A549 (cell line): ENCODE results near the gene TMIGD3. TPM values are rescaled to one million over a fixed set of nuclear protein-coding genes. Genes with fewer than 3 reads are reported as not detected.

Experiments
- ATAC-seq, 2 experiments: fragments of 200-7000 bp in 1 of 2; fragments of >200 bp in 1 of 2; cut with Nextera tagmentation in 1 of 2; cut with Tn5 transposase in 1 of 2; 3 replicates each; pipeline versions ENCODE4 v1.8.0 to v1.9.1; 2018 to 2020; ENCODE audit warnings: mild to moderate bottlenecking in 1 of 2, moderate library complexity in 1 of 2
- CTCF ChIA-PET: fragments of 300-600 bp; sonication (Branson Sonifier 250); formaldehyde crosslinking; extraction: SDS; loops from one replicate; lab custom pipeline; 2021; ENCODE audit warnings: antibody characterized with exemption, inconsistent platforms; lab: Yijun Ruan, JAX
- POLR2A ChIA-PET: fragments of 350-600 bp; formaldehyde crosslinking; extraction: SDS; loops from one replicate; lab custom pipeline; 2021; ENCODE audit warnings: antibody characterized with exemption, inconsistent platforms; lab: Yijun Ruan, JAX
- DNase-seq, 2 experiments: peaks; one replicate each; pipeline versions ENCODE4 v3.0.0 to v3.0.0-alpha.2; 2011 to 2016; ENCODE audit warnings: low read depth in 1 of 2, low spot score in 1 of 2
- FAIRE-seq: peaks from 2 replicates; lab custom pipeline; 2011; peaks lifted over from hg19 to GRCh38; lab: Jason Lieb, UNC
- H3K27ac ChIP-seq, 2 experiments: fragments of >200 bp; sonication (Bioruptor Twin); formaldehyde crosslinking; 3 replicates each; pipeline ENCODE4 v1.5.1; 2016 to 2017
- H3K4me1 ChIP-seq: fragments of >200 bp; sonication (Bioruptor Twin); formaldehyde crosslinking; 3 replicates; pipeline ENCODE4 v1.6.1; 2016
- H3K4me2 ChIP-seq: fragments of >200 bp; sonication (Bioruptor Twin); formaldehyde crosslinking; 3 replicates; pipeline ENCODE4 v1.6.1; 2016
- H3K4me3 ChIP-seq: fragments of >200 bp; sonication (Bioruptor Twin); formaldehyde crosslinking; 3 replicates; pipeline ENCODE4 v1.5.1; 2016
- H3K9me3 ChIP-seq: fragments of >200 bp; sonication (Bioruptor Twin); formaldehyde crosslinking; 3 replicates; pipeline ENCODE4 v1.6.1; 2016
- BHLHE40 ChIP-seq: IDR thresholded peaks from 2 replicates; pipeline ENCODE4 v1.6.1; 2012; ENCODE audit warnings: low read depth, low read length, inconsistent platforms
- CBX2 ChIP-seq: fragments of 200-600 bp; sonication (generic); IDR thresholded peaks from 2 replicates; pipeline ENCODE4 v1.6.1; 2016; ENCODE audit warnings: low read depth, mild to moderate bottlenecking, borderline replicate concordance
- EP300 ChIP-seq, 2 experiments: fragments of >200 bp; sonication (Bioruptor Twin); formaldehyde crosslinking; IDR thresholded peaks; 2 replicates in 1 of 2; 3 replicates in 1 of 2; pipeline ENCODE4 v1.6.1; 2016 to 2017
- ESRRA ChIP-seq: fragments of 150-350 bp; IDR thresholded peaks from 2 replicates; pipeline ENCODE4 v1.6.1; 2014; ENCODE audit warnings: mild to moderate bottlenecking, low read length, borderline replicate concordance
- FOSB ChIP-seq: fragments of 250-450 bp; sonication (Bioruptor Pico); IDR thresholded peaks from 2 replicates; pipeline ENCODE4 v1.5.0; 2020; ENCODE audit warnings: mild to moderate bottlenecking, moderate library complexity
- FOSL2 ChIP-seq, 2 experiments: fragments of 450-650 bp in 1 of 2; fragments of >200 bp in 1 of 2; sonication (Bioruptor Twin) in 1 of 2; formaldehyde crosslinking; IDR thresholded peaks; 2 replicates each; pipeline versions ENCODE4 v1.5.0 to v1.6.1; 2016 to 2020; ENCODE audit warnings: mild to moderate bottlenecking in 1 of 2, moderate library complexity in 1 of 2
- GATA3 ChIP-seq: IDR thresholded peaks from 2 replicates; pipeline ENCODE4 v1.6.1; 2012; ENCODE audit warnings: borderline replicate concordance
- HEYL ChIP-seq: fragments of 250-450 bp; sonication (Bioruptor Pico); IDR thresholded peaks from 2 replicates; pipeline ENCODE4 v1.8.0; 2021; ENCODE audit warnings: mild to moderate bottlenecking, moderate library complexity
- HOXA7 ChIP-seq: fragments of 250-450 bp; sonication (Bioruptor Pico); IDR thresholded peaks from 2 replicates; pipeline ENCODE4 v1.5.0; 2020; ENCODE audit warnings: mild to moderate bottlenecking, moderate library complexity
- JUN ChIP-seq, 2 experiments: fragments of >200 bp; sonication (Bioruptor Twin); formaldehyde crosslinking; IDR thresholded peaks; 2 replicates in 1 of 2; 3 replicates in 1 of 2; pipeline ENCODE4 v1.6.1; 2016 to 2017
- KDM5A ChIP-seq: fragments of 200-600 bp; sonication (generic); IDR thresholded peaks from 2 replicates; pipeline ENCODE4 v1.6.1; 2016; ENCODE audit warnings: antibody characterized with exemption, mild to moderate bottlenecking
- MAFK ChIP-seq: fragments of 450-650 bp; IDR thresholded peaks from 2 replicates; pipeline ENCODE4 v1.6.1; 2014; ENCODE audit not compliant: partially characterized antibody
- NFE2L2 ChIP-seq: fragments of 150-350 bp; conservative IDR thresholded peaks from 2 replicates; pipeline ENCODE4 v1.6.1; 2014; ENCODE audit warnings: low read length
- NPAS2 ChIP-seq: fragments of 250-450 bp; sonication (Bioruptor Pico); IDR thresholded peaks from 2 replicates; pipeline ENCODE4 v1.8.0; 2022; ENCODE audit warnings: mild to moderate bottlenecking, moderate library complexity, borderline replicate concordance
- POLR2AphosphoS2 ChIP-seq: conservative IDR thresholded peaks from 2 replicates; pipeline ENCODE4 v1.6.1; 2012; ENCODE audit warnings: low read length, improper control_type of control experiment, inconsistent platforms
- RAD21 ChIP-seq, 2 experiments: fragments of >200 bp in 1 of 2; sonication (Bioruptor Twin) in 1 of 2; formaldehyde crosslinking in 1 of 2; IDR thresholded peaks in 1 of 2; conservative IDR thresholded peaks in 1 of 2; 2 replicates in 1 of 2; 3 replicates in 1 of 2; pipeline ENCODE4 v1.6.1; 2012 to 2018; ENCODE audit warnings: inconsistent platforms in 1 of 2
- RARB ChIP-seq: fragments of 250-450 bp; sonication (Bioruptor Pico); IDR thresholded peaks from 2 replicates; pipeline ENCODE4 v1.8.0; 2021; ENCODE audit warnings: mild to moderate bottlenecking, moderate library complexity
- RNF2 ChIP-seq: fragments of 200-600 bp; sonication (generic); IDR thresholded peaks from 2 replicates; pipeline ENCODE4 v1.6.1; 2016; ENCODE audit warnings: low read depth, mild to moderate bottlenecking, antibody characterized with exemption, moderate library complexity, borderline replicate concordance
- SMC3 ChIP-seq: fragments of >200 bp; sonication (Bioruptor Twin); formaldehyde crosslinking; IDR thresholded peaks from 3 replicates; pipeline ENCODE4 v1.6.1; 2018; ENCODE audit warnings: inconsistent platforms
- TFCP2L1 ChIP-seq: fragments of 250-450 bp; sonication (Bioruptor Pico); IDR thresholded peaks from 2 replicates; pipeline ENCODE4 v1.5.0; 2021; ENCODE audit warnings: mild to moderate bottlenecking
- TP53 ChIP-seq: fragments of 250-450 bp; sonication (Bioruptor Pico); IDR thresholded peaks from 2 replicates; pipeline ENCODE4 v1.5.0; 2021; ENCODE audit warnings: mild to moderate bottlenecking, moderate library complexity
- WGBS: methylation state at CpG from one replicate; pipeline ENCODE4 v1.1.6; 2017; ENCODE audit errors: missing lambda C conversion rate; 5-methylcytosine and 5-hydroxymethylcytosine counted together
- polyA plus RNA-seq, 4 experiments: library from polyadenylated mRNA; depleted of rRNA in 3 of 4; stranded (reverse); fragments of >200 nt; fragmentation: RNase III in 1 of 4; extraction: RNeasy Plus Mini Kit Qiagen cat#74134 plus additional on column Dnase treatment in 1 of 4; gene quantifications; 2 replicates in 3 of 4; 3 replicates in 1 of 4; pipeline ENCODE4 v1.2.3, GENCODE V29; 2011 to 2017
- TF ChIP-seq, protein P1 (sequence below): IDR thresholded peaks from 2 replicates; pipeline ENCODE4 v1.6.1; 2012; ENCODE audit warnings: low read depth, borderline replicate concordance
- TF ChIP-seq, protein P2 (sequence below): fragments of >200 bp; sonication (Bioruptor Twin); formaldehyde crosslinking; IDR thresholded peaks from 3 replicates; pipeline ENCODE4 v1.6.1; 2016
- TF ChIP-seq, protein P3 (sequence below): fragments of 200-600 bp; sonication (generic); IDR thresholded peaks from 2 replicates; pipeline ENCODE4 v1.6.1; 2016; ENCODE audit warnings: antibody characterized with exemption, mild to moderate bottlenecking, moderate library complexity
- TF ChIP-seq, protein P4 (sequence below): fragments of 250-450 bp; sonication (Bioruptor Pico); IDR thresholded peaks from 2 replicates; pipeline ENCODE4 v1.5.0; 2021; ENCODE audit warnings: mild to moderate bottlenecking, moderate library complexity, borderline replicate concordance

The TMIGD3 gene
- polyA plus RNA-seq, 2 of the 4 experiments (the other 2 are of a cell fraction), result not detected

DNA sequence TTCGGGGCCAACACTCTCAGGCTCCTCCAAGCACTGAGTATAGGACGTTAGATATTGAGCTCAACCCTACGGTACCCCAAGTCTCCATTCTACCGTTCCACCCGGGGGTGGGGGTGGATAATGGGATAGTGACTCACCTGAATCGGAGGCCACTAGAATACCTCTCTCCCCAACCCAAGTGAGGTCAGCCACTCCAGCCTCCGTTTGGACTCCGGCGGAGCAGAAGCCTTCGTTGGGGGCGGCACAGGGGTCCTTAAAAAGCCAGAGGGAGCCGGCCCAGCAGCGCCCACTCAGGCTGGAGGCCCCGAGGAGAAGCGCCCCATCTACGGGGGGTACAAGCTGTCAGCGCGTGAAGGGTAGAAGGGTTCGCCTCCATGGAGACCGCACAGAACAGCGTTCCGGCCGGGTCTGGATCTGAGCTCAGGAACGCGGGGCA is 54.9 kb downstream of the TMIGD3 start:
- H3K4me2 ChIP-seq, result peak overlapping the region; percentile 92
- peak overlapping the region; percentile 88 for H3K4me3 ChIP-seq
- H3K4me1 ChIP-seq, result peaks cover 23% of the 10 kb centered on the region
- H3K9me3 ChIP-seq, result no peaks in the 10 kb centered on the region
- FAIRE-seq, result no peak
- peak in 1 of 2 experiments; percentile 19 for DNase-seq
- CTCF ChIA-PET, result interaction anchor here (1.5 kb wide), 1 partner anchor 10 kb away, joined by 6 read pairs; no protein-coding TSS in a partner anchor
- WGBS, result 2% methylated on average over 16 of the region's 25 CpGs
- H3K27ac ChIP-seq, result peak overlapping the region; percentile 90 to 96
- peak; percentile 17 to 32; a peak in 5 of 6 replicates for ATAC-seq
- TF ChIP-seq TP53 (no peak), GATA3 (no peak), HEYL (CRISPR knock-in tag) (no peak), TFCP2L1 (CRISPR knock-in tag) (no peak), FOSB (CRISPR knock-in tag) (no peak), KDM5A (no peak), POLR2AphosphoS2 (no peak), HOXA7 (no peak), SMC3 (no peak), JUN (IDR thresholded peaks at IDR 0.05) (no peak), RARB (no peak), ESRRA (no peak), NPAS2 (CRISPR knock-in tag) (no peak), MAFK (no peak), RNF2 (no peak), CBX2 (no peak), BHLHE40 (no peak), FOSL2 (IDR thresholded peaks at IDR 0.05) (no peak), FOSL2 (CRISPR knock-in tag; IDR thresholded peaks at IDR 0.05) (no peak)
- TF ChIP-seq, protein P1, sequence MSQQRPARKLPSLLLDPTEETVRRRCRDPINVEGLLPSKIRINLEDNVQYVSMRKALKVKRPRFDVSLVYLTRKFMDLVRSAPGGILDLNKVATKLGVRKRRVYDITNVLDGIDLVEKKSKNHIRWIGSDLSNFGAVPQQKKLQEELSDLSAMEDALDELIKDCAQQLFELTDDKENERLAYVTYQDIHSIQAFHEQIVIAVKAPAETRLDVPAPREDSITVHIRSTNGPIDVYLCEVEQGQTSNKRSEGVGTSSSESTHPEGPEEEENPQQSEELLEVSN, result no peak
- TF ChIP-seq, protein P2, sequence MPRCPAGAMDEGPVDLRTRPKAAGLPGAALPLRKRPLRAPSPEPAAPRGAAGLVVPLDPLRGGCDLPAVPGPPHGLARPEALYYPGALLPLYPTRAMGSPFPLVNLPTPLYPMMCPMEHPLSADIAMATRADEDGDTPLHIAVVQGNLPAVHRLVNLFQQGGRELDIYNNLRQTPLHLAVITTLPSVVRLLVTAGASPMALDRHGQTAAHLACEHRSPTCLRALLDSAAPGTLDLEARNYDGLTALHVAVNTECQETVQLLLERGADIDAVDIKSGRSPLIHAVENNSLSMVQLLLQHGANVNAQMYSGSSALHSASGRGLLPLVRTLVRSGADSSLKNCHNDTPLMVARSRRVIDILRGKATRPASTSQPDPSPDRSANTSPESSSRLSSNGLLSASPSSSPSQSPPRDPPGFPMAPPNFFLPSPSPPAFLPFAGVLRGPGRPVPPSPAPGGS, result no peak
- POLR2A ChIA-PET, result interaction anchor here (0.9 kb wide), 1 partner anchor 11 kb away, joined by 3 read pairs; no protein-coding TSS in a partner anchor

DNA sequence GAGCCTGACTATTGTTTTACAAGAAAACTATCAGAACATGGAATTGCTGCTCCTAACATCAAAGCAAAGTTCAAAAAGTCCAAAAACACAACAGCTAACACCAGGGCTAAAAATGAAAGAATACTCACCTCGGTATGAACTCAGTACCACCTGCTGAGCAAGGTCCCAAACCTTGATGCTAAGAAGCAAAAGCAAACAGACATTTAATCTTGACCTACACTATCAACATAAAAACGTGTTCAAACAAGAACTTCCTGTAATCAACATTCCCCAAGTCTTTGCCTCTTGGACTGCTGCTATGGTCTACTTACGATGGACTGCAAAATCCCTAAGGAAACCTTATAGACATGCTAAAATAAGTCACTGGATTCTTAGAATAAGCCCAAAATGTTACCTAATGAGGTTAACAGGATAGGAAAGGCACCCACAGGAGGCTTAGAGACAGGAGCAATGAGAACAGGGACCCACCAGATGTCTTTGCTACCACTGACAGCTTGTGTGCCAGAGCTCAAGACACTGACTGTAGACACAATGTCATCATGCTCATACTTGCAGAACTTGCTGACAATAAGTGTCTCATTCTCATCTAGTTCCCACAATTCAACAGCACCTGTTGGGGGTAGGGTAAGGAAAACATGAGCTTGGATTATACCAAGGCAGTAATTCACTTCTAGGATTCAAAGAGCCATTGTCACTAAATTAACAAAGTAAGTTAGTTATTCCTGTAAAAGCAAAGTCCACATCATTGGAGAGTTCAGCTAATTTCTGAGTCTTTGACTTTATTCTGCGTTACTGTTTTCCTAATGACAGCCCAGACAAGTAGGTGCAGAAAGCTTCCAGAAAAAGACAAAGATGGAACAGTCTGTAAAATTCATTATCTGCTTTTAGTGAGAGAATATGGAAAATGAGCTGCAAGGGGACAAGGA is 56.2 kb downstream of the TMIGD3 start:
- CTCF ChIA-PET, result interaction anchor here (1.5 kb wide), 1 partner anchor 8 kb away, joined by 6 read pairs; no protein-coding TSS in a partner anchor
- no peak for DNase-seq
- Histone ChIP-seq H3K4me2 (peak overlapping the region; percentile 92), H3K4me1 (peaks cover 23% of the 10 kb centered on the region), H3K4me3 (peak overlapping the region; percentile 88), H3K27ac (no peak overlapping the region), H3K9me3 (no peaks in the 10 kb centered on the region)
- WGBS, result 50% methylated on average over 4 of the region's 4 CpGs
- TF ChIP-seq RAD21 (conservative IDR thresholded peaks at IDR 0.05 in 1 of 2, IDR thresholded peaks at IDR 0.05 in 1 of 2), result no peak
- POLR2A ChIA-PET, result no interaction called here
- FAIRE-seq, result no peak
- ATAC-seq, result no peak

DNA sequence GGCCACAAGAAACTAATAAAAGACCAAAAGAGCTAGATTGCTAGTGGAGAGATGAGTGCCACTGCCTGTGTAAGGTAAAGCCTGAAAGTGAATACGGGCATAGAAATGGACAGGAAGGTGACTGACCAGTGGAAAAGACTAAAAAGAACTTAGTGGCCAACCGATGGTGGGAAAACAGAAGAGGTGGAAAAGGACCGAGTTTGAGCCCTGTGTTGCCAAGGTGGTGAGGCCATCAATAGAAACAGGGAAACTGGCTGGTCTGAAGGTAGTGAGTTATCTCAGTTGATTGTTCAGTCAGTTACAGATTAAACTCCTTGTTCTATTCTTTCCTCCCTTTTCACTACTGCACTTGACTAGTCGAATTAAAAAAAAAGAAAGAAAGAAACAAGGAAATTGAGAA is 56.9 kb downstream of the TMIGD3 start:
- Histone ChIP-seq H3K4me3 (no peak overlapping the region), H3K27ac (no peak overlapping the region), H3K4me1 (peaks cover 23% of the 10 kb centered on the region), H3K4me2 (peak overlapping the region; percentile 92), H3K9me3 (no peaks in the 10 kb centered on the region)
- ChIA-PET POLR2A (no interaction called here), CTCF (no interaction called here)
- WGBS, result 81% methylated on average over 4 of the region's 4 CpGs
- FAIRE-seq (no peak), DNase-seq (no peak), ATAC-seq (no peak)
- TF ChIP-seq MAFK (no peak), ESRRA (no peak), EP300 (IDR thresholded peaks at IDR 0.05) (no peak), NPAS2 (CRISPR knock-in tag) (no peak), BHLHE40 (no peak), NFE2L2 (no peak), CBX2 (no peak)
- TF ChIP-seq, protein P3, sequence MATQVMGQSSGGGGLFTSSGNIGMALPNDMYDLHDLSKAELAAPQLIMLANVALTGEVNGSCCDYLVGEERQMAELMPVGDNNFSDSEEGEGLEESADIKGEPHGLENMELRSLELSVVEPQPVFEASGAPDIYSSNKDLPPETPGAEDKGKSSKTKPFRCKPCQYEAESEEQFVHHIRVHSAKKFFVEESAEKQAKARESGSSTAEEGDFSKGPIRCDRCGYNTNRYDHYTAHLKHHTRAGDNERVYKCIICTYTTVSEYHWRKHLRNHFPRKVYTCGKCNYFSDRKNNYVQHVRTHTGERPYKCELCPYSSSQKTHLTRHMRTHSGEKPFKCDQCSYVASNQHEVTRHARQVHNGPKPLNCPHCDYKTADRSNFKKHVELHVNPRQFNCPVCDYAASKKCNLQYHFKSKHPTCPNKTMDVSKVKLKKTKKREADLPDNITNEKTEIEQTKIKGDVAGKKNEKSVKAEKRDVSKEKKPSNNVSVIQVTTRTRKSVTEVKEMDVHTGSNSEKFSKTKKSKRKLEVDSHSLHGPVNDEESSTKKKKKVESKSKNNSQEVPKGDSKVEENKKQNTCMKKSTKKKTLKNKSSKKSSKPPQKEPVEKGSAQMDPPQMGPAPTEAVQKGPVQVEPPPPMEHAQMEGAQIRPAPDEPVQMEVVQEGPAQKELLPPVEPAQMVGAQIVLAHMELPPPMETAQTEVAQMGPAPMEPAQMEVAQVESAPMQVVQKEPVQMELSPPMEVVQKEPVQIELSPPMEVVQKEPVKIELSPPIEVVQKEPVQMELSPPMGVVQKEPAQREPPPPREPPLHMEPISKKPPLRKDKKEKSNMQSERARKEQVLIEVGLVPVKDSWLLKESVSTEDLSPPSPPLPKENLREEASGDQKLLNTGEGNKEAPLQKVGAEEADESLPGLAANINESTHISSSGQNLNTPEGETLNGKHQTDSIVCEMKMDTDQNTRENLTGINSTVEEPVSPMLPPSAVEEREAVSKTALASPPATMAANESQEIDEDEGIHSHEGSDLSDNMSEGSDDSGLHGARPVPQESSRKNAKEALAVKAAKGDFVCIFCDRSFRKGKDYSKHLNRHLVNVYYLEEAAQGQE, result no peak
- TF ChIP-seq, protein P4, sequence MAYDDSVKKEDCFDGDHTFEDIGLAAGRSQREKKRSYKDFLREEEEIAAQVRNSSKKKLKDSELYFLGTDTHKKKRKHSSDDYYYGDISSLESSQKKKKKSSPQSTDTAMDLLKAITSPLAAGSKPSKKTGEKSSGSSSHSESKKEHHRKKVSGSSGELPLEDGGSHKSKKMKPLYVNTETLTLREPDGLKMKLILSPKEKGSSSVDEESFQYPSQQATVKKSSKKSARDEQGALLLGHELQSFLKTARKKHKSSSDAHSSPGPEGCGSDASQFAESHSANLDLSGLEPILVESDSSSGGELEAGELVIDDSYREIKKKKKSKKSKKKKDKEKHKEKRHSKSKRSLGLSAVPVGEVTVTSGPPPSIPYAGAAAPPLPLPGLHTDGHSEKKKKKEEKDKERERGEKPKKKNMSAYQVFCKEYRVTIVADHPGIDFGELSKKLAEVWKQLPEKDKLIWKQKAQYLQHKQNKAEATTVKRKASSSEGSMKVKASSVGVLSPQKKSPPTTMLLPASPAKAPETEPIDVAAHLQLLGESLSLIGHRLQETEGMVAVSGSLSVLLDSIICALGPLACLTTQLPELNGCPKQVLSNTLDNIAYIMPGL (CRISPR knock-in tag), result no peak
